OCI-LY7 (cell line): ENCODE data around the gene LRFN2. TPM values are rescaled to one million over a fixed set of nuclear protein-coding genes. Genes with fewer than 3 reads are reported as not detected.
A peak's percentile ranks its signal among the peaks of the same experiment; 100 is the strongest.

Experiments used
- Bru-seq: library from RNA; stranded (reverse); fragments of 400-500 nt; gene quantifications from one replicate; lab custom pipeline; 2021; lab: Mats Ljungman, UMichigan
- BruChase-seq, 2 experiments: library from RNA; stranded (reverse); fragments of 400-500 nt; gene quantifications; one replicate each; lab custom pipeline; 2021; lab: Mats Ljungman, UMichigan
- BruUV-seq: library from RNA; stranded (reverse); fragments of 400-500 nt; replicated peaks from 2 replicates; lab custom pipeline; 2021; lab: Mats Ljungman, UMichigan
- CTCF ChIA-PET: fragments of 300-600 bp; sonication (Branson Sonifier 250); formaldehyde crosslinking; loops from one replicate; lab custom pipeline; 2022; ENCODE audit warnings: antibody characterized with exemption; ENCODE audit not compliant: unreplicated experiment; lab: Charles Lee
- POLR2A ChIA-PET: fragments of 300-600 bp; sonication (Branson Sonifier 250); formaldehyde crosslinking; loops from one replicate; lab custom pipeline; 2022; ENCODE audit warnings: antibody characterized with exemption; lab: Charles Lee
- DNase-seq: peaks from one replicate; pipeline ENCODE4 v3.0.0-alpha.2; 2015; ENCODE audit warnings: low spot score
- H2AFZ ChIP-seq: fragments of 200-600 bp; sonication (generic), shearing (Covaris generic); 2 replicates; pipeline ENCODE4 v1.6.1; 2014; ENCODE audit warnings: mild to moderate bottlenecking, antibody characterized with exemption, low read length, moderate library complexity
- H3K27ac ChIP-seq: fragments of 200-600 bp; sonication (generic); 2 replicates; pipeline ENCODE4 v1.5.1; 2014; ENCODE audit warnings: mixed run types, low read depth, mild to moderate bottlenecking, moderate library complexity, low read length, inconsistent platforms; ENCODE audit not compliant: poor library complexity, severe bottlenecking
- H3K36me3 ChIP-seq: fragments of 200-600 bp; sonication (generic); 2 replicates; pipeline ENCODE4 v1.6.1; 2014; ENCODE audit warnings: mild to moderate bottlenecking, antibody characterized with exemption, low read length, moderate library complexity, mixed read lengths; ENCODE audit not compliant: insufficient read depth
- H3K4me1 ChIP-seq: fragments of 200-600 bp; sonication (generic); 2 replicates; pipeline ENCODE4 v1.5.1; 2014; ENCODE audit warnings: mild to moderate bottlenecking, low read length; ENCODE audit not compliant: insufficient read depth, poor library complexity, severe bottlenecking
- H3K4me2 ChIP-seq: fragments of 200-600 bp; sonication (generic); 2 replicates; pipeline ENCODE4 v1.6.1; 2014; ENCODE audit warnings: mild to moderate bottlenecking, low read length
- H3K4me3 ChIP-seq: fragments of 200-600 bp; sonication (generic); 2 replicates; pipeline ENCODE4 v1.5.1; 2014; ENCODE audit warnings: mild to moderate bottlenecking, low read depth, low read length; ENCODE audit not compliant: poor library complexity, severe bottlenecking
- H3K79me2 ChIP-seq: fragments of 200-600 bp; sonication (generic); 2 replicates; pipeline ENCODE4 v1.6.1; 2016; ENCODE audit warnings: low read depth, mild to moderate bottlenecking, low read length, moderate library complexity, mixed read lengths; ENCODE audit not compliant: insufficient read depth
- H3K9me2 ChIP-seq: fragments of 200-600 bp; sonication (generic); 2 replicates; pipeline ENCODE4 v1.6.1; 2016; ENCODE audit warnings: mild to moderate bottlenecking, low read length, mixed read lengths; ENCODE audit not compliant: insufficient read depth
- H3K9me3 ChIP-seq: fragments of 200-600 bp; sonication (generic); 2 replicates; pipeline ENCODE4 v1.6.1; 2014; ENCODE audit warnings: mild to moderate bottlenecking, mixed run types, low read length, mixed read lengths
- H4K20me1 ChIP-seq: fragments of 200-600 bp; sonication (generic); 2 replicates; pipeline ENCODE4 v1.6.1; 2014; ENCODE audit warnings: mild to moderate bottlenecking, antibody characterized with exemption, low read length, moderate library complexity, mixed read lengths; ENCODE audit not compliant: insufficient read depth
- CTCF ChIP-seq: fragments of 200-600 bp; sonication (generic); conservative IDR thresholded peaks from 2 replicates; pipeline ENCODE4 v1.5.1; 2014; ENCODE audit warnings: mild to moderate bottlenecking, antibody characterized with exemption, low read length, moderate library complexity, mixed read lengths
- EZH2phosphoT487 ChIP-seq: fragments of 200-600 bp; sonication (generic); IDR thresholded peaks from 2 replicates; pipeline ENCODE4 v1.6.1; 2018; ENCODE audit warnings: low read depth, borderline replicate concordance, mild to moderate bottlenecking, mixed run types, antibody characterized with exemption, low read length, moderate library complexity, mixed read lengths
- intact Hi-C: fragments of 100-400 bp; cut with micrococcal nuclease; formaldehyde crosslinking; loops from one replicate; pipeline ENCODE4 v1.10.0; 2022; ENCODE audit not compliant: unreplicated experiment
- long read RNA-seq: library from polyadenylated mRNA; stranded (forward); transcript quantifications from one replicate; pipeline ENCODE4 v2.0.0, GENCODE V29; 2022
- total RNA-seq, 2 experiments: library from RNA; depleted of rRNA in 1 of 2; stranded (reverse); fragments of >200 nt in 1 of 2; shearing (Covaris generic) in 1 of 2; gene quantifications; 2 replicates each; pipeline ENCODE4 v1.2.3, GENCODE V29; 2014 to 2022

LRFN2 gene
- total RNA-seq (2014; rRNA removed; shearing (Covaris generic)) (not detected in 2 replicates), total RNA-seq (2022) (not detected in 2 replicates), Bru-seq, nascent RNA (not detected), BruChase-seq, experiment 1, labeled RNA remaining after a 6-hour chase (not detected), BruChase-seq, experiment 2, labeled RNA remaining after a 2-hour chase (not detected)
- long read RNA-seq = 0 reads

GRCh38 chr6:40587240-40588069, at the start of gene LRFN2:
TSS of gene LRFN2 (minus strand) at chr6:40587364.
- Histone ChIP-seq H3K9me3 (no peaks in the 10 kb centered on the region), H3K27ac (no peak within 1 kb of the TSS), H3K4me3 (no peak within 1 kb of the TSS), H2AFZ (no peak within 1 kb of the TSS), H3K36me3 (no peaks in the 10 kb centered on the region), H3K79me2 (no peaks in the 10 kb centered on the region), H3K4me1 (no peaks in the 10 kb centered on the region), H4K20me1 (no peaks in the 10 kb centered on the region), H3K9me2 (no peaks in the 10 kb centered on the region), H3K4me2 (no peak within 1 kb of the TSS)
- TF ChIP-seq CTCF (0 out of 2 replicates have a peak, but pooled peaks have one; percentile 27), EZH2phosphoT487 (no peak)
- BruUV-seq = no TSS peak
- ChIA-PET CTCF (no interaction called here), POLR2A (no interaction called here)
- intact Hi-C loops = no loop called here
- no peak for DNase-seq

GRCh38 chr6:40634429-40634828, 47.3 kb upstream of the LRFN2 start:
- CTCF ChIA-PET = no interaction called here
- Histone ChIP-seq H3K9me3 (no peaks in the 10 kb centered on the region), H3K79me2 (no peaks in the 10 kb centered on the region), H3K4me3 (no peak overlapping the region), H3K27ac (no peak overlapping the region), H4K20me1 (no peaks in the 10 kb centered on the region), H3K36me3 (no peaks in the 10 kb centered on the region), H3K4me2 (no peak overlapping the region), H3K9me2 (no peaks in the 10 kb centered on the region), H3K4me1 (no peaks in the 10 kb centered on the region), H2AFZ (no peak overlapping the region)
- no peak for DNase-seq
- no peak for TF ChIP-seq EZH2phosphoT487
- TF ChIP-seq CTCF = no peak
- BruUV-seq = no TSS peak
- POLR2A ChIA-PET = interaction anchor here (0.6 kb wide), 1 partner anchor 1500 kb away, joined by 4 read pairs; no protein-coding TSS in a partner anchor
- intact Hi-C loops = no loop called here

- Histone ChIP-seq H3K4me3 (no peak overlapping the region), H4K20me1 (no peaks in the 10 kb centered on the region), H3K36me3 (no peaks in the 10 kb centered on the region), H3K9me3 (no peaks in the 10 kb centered on the region), H3K79me2 (no peaks in the 10 kb centered on the region), H3K27ac (no peak overlapping the region), H3K4me1 (no peaks in the 10 kb centered on the region), H3K4me2 (no peak overlapping the region), H2AFZ (no peak overlapping the region), H3K9me2 (no peaks in the 10 kb centered on the region)
- ChIA-PET CTCF (no interaction called here), POLR2A (no interaction called here)
- no peak for TF ChIP-seq CTCF
- DNase-seq = no peak
- intact Hi-C loops = no loop called here
- BruUV-seq = no TSS peak
Measured at GRCh38 chr6:40631744-40632143, 44.6 kb upstream of the LRFN2 start.
